ENCODE data around the gene NUMB. TPM values are rescaled to one million over a fixed set of nuclear protein-coding genes. Genes with fewer than 3 reads are reported as not detected.

NUMB gene
- total RNA-seq, 1 experiment from 2014 or later, result 12.9 TPM

DNA sequence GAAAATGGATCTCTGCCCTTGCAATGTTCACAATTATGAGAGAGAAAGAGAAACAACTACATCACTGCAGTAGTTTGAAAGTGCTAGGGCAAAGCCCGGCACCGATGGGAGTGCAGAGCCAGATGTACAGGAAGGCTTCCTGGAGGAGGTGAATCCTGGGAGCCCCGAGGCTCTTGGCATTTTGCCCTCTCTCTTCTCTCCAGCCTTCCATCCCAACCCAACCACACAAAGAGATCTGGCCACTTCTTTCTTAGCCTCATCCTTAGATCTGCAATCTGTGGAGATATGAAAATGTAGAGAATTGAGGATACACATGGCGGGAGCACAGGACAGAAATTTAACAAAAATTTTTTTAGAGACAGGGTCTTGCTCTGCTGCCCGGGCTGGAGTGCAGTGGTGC lies 224.3 kb downstream of the NUMB start:
- no peak for DNase-seq (ENCODE audit: low read depth)

DNA sequence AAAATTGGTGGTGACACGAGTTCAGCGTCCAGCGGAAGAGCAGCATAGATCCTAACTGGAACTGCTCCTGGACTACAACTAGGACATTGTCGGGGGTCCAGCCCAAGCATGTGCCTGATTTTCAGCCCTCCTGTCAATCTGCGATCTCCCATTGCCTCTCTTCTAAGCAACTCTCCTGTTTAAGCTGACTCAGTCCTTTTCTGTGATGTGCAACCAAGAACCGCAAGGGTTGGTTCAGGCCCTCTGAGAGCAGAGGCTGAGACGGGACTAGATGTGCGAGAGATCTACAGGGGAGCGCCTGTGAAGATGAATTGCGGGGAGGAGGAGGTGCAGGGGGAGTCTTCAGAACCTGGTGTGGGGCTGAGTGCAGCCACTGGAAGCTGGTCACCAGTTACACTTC lies 224.8 kb downstream of the NUMB start:
- no peak for DNase-seq (ENCODE audit: low read depth)

DNA sequence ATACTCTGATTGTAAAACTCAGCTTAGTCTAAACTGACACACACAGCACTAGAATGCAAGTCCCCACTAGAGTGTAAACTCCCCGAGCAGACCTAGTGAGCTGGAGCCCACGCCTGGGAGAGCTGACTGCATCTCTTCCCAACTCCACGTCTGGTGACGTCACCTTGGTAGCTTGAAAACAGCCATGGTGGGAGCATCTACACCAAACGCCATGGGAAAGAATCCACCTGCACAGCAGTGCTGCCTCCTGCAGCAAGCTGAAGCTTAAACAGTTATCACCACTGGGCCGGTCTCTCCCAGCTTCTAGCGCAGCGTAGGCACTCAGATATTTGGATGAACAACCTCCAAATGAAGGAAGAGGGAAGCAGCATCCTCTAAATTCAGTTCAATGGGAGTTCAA lies 225.4 kb downstream of the NUMB start:
- DNase-seq (ENCODE audit: low read depth), result no peak

DNA sequence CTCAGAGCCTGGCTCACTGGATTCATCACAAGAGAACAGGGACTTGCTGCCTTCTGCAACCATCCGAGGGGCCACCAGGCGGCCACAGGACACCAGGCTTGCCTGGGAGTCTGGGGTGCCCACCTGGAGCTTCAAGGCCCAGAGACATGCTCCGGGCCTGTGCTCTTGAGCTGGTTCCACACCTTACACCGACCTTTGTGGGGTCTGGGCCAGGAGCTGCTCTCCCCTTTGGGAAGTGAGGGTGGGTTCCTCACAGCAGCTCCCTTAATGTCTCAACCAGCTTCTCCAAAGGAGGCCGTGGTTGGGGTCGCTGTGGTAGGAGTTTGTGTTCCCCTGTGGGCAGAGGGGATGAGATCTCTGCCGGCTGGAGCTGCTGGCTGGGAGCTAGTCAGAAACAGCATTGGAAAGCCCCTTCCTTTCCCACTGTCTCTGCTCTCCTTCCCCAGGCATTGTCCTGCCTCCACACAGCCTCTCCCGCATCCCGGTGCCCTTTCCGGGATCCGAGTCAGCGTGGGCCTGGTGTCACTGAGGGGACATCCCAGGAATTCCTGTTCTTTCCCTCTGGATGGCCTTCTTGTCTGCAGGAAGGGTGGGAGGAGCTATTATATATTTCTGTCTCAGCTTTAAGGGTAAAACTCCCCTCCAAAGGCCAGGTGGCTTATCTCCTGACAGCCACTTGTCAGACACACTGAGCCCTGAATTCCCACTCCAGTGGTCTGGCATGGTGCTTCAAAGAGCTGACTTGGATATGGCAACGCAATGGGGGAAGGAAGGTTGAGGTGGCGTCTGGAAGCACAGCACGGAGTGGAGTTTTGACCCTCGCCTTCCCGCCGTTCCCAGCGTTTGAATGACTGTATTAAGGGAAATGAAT lies 226.1 kb downstream of the NUMB start:
- DNase-seq (ENCODE audit: low read depth), result peak; percentile 63

DNA sequence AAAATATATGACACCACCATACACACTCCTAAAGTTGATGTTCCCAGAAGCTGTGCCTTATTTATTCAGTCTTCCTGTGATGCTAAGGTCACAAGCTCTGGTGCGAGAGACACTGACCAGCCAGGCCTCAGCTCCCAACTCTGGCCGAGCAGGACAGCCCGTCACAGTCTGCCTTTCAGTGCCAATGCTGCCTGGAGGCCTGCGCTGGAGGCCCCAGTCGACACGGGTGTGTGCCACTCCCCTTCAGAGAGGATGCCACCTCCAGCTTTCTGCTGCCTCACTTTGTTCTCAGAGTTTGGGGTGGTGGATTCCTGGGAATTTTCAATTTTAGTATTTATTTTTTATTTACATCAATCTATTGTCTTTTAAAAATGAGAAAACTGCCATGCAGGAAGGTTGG lies 228.3 kb downstream of the NUMB start:
- DNase-seq (ENCODE audit: low read depth), result no peak

DNA sequence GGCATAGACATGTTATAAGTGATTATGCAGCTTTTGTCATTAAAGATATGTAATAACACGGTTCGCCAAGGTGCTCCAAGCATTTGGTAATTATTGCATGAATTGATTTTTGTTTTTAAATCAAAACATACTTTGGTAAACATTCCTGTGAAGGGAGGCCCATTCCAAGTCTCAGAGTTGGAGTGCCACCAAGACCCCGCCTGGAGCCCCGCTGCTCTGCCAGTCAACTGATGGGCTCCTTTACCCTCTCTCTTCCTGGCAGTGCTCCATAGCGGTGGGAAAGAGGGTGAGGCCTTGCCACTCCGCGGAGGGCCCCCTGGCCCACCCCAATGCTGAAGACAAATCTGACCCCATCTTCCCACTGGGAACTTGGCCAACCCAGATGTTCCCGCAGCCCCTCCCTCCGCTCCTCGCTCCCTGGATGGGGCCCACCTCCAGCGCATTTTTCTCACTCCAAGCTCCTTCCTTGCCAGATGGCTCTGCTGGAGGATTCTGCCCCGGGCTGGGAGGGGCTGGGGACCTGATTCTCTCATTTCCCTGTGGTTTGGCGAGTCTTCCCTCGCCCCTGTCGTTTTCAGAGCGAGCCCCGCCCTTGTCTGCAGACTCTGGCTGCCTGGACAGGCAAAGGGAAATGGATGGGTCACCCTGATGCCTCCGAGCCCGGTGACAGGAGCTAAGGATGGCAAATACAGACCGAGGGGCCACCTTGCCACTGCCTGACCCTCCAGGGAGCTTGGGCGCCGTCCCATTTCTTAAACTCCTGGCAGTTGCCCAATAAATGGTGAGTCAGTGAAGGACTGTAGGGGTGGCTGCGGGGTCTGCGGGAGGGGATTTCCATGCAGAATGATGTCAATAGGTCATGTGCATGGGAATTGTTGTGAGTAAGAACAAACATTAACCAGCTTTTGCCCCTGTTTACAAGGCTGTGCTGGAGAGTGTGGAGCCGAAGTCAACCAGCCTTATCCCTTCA lies 230.2 kb downstream of the NUMB start:
- peak; percentile 95 for DNase-seq (ENCODE audit: low read depth)

DNA sequence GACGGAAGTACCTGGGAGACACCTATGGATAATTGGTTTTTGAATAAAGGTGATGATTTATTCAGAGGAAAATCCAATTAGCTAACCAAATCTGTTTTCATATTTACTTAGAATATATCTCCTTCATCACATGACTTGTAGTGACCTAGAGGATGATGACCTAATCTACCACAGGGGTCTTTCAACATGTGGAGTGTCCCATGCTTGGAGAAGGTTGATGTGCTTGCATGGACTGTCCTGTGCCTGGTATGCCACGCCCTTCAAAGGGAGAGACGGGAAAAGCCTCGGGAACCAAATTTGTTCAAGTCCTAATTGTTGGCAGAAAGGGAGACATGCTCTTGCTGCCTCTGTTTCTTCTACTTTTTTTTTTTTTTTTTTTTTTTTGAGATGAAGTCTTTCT lies 232.8 kb downstream of the NUMB start:
- DNase-seq (ENCODE audit: low read depth), result no peak

Other genes with a start within 250 kb of the NUMB start
- 1.7 and 7.0 TPM in 2 replicates for gene PAPLN, start 221.0 kb downstream of the NUMB start, total RNA-seq (2014; rRNA removed; shearing (Covaris generic))
- 10.6 and 16.1 TPM in 2 replicates for gene RIOX1, start 32.4 kb upstream of the NUMB start, total RNA-seq (2014; rRNA removed; shearing (Covaris generic))
- gene ACOT1, start 78.6 kb upstream of the NUMB start, total RNA-seq (2014; rRNA removed; shearing (Covaris generic)), result 2.6 and 5.1 TPM in 2 replicates
- 0.11 TPM in 1 of 2 replicates, not detected in the other for gene HEATR4, start 100.4 kb upstream of the NUMB start, total RNA-seq (2014; rRNA removed; shearing (Covaris generic))
- 32.2 and 46.4 TPM in 2 replicates for gene ACOT2, start 110.7 kb upstream of the NUMB start, total RNA-seq (2014; rRNA removed; shearing (Covaris generic))
- 0.39 and 1.1 TPM in 2 replicates for gene ACOT4, start 133.3 kb upstream of the NUMB start, total RNA-seq (2014; rRNA removed; shearing (Covaris generic))
- gene ACOT6, start 154.0 kb upstream of the NUMB start, total RNA-seq (2014; rRNA removed; shearing (Covaris generic)), result not detected in 2 replicates
- gene DNAL1, start 186.4 kb upstream of the NUMB start, total RNA-seq (2014; rRNA removed; shearing (Covaris generic)), result 13.3 and 40.2 TPM in 2 replicates